Naive thymus-derived CD8-positive, alpha-beta T cell (primary cell): ENCODE measurements around the gene PDLIM4. TPM values are rescaled to one million over a fixed set of nuclear protein-coding genes. Genes with fewer than 3 reads are reported as not detected.

Experiments
- ATAC-seq, 2 donors: fragments of 150-1000 bp; cut with Tn5 transposase in 1 of 2; sonication (Bioruptor Pico), chemical (Tn5 transposase) in 1 of 2; 1 replicate in 1 of 2; 2 replicates in 1 of 2; pipeline ENCODE4 v1.10.0; 2021; ENCODE audit warnings: mild to moderate bottlenecking in 2 of 2, moderate library complexity in 2 of 2
- POLR2A ChIA-PET: fragments of 350-600 bp; sonication (Branson Sonifier 250); formaldehyde crosslinking; loops from one replicate; lab custom pipeline; 2021; ENCODE audit warnings: antibody characterized with exemption; lab: Charles Lee
- DNase-seq, 10 donors: peaks; one replicate each; pipeline versions ENCODE4 v3.0.0 to v3.0.0-alpha.2; 2020 to 2022
- H3K27ac Mint-ChIP-seq, 10 donors: one replicate each; pipeline ENCODE4 v1.8.0; 2020 to 2022; ENCODE audit warnings: mild to moderate bottlenecking in 10 of 10, mixed read lengths in 10 of 10, moderate library complexity in 4 of 10, inconsistent platforms in 1 of 10
- H3K27me3 Mint-ChIP-seq, 5 donors: one replicate each; pipeline ENCODE4 v1.8.0; 2021 to 2022; ENCODE audit warnings: mixed read lengths in 5 of 5
- H3K36me3 Mint-ChIP-seq, 3 donors: one replicate each; pipeline ENCODE4 v1.8.0; 2020 to 2022; ENCODE audit warnings: mixed read lengths in 3 of 3, mild to moderate bottlenecking in 2 of 3, inconsistent platforms in 1 of 3
- H3K4me1 Mint-ChIP-seq, 4 donors: one replicate each; pipeline ENCODE4 v1.8.0; 2021 to 2022; ENCODE audit warnings: mixed read lengths in 4 of 4
- H3K4me3 Mint-ChIP-seq, 10 donors: one replicate each; pipeline ENCODE4 v1.8.0; 2020 to 2022; ENCODE audit warnings: mild to moderate bottlenecking in 10 of 10, mixed read lengths in 10 of 10, moderate library complexity in 6 of 10, inconsistent platforms in 1 of 10
- H3K9me3 Mint-ChIP-seq, 9 donors: one replicate each; pipeline ENCODE4 v1.8.0; 2020 to 2022; ENCODE audit warnings: mixed read lengths in 9 of 9, mild to moderate bottlenecking in 3 of 9, inconsistent platforms in 1 of 9, moderate library complexity in 1 of 9
- polyA plus RNA-seq, 3 donors: library from polyadenylated mRNA; unstranded; fragments of 300-500 nt; fragmentation: Illumina TruSeq; gene quantifications; one replicate each; pipeline ENCODE4 v1.2.3, GENCODE V29; 2021
- total RNA-seq, 8 experiments: library from RNA in 2 of 8; stranded (reverse) in 2 of 8; gene quantifications; one replicate each; pipeline ENCODE4 v1.2.3 and lab custom pipeline; 2021 to 2026

The PDLIM4 gene
- total and polyA plus RNA-seq, 5 experiments from 2014 or later, result not detected

- Mint-ChIP-seq H3K36me3 (no peaks in the 10 kb centered on the region), H3K27ac (no peak overlapping the region), H3K27me3 (peaks cover 0 to 37% (median 18%) of the 10 kb centered on the region in 5 donors), H3K9me3 (no peaks in the 10 kb centered on the region), H3K4me1 (peaks cover 12 to 19% (median 13%) of the 10 kb centered on the region in 4 donors), H3K4me3 (no peak overlapping the region)
- POLR2A ChIA-PET, result interaction anchor here (0.6 kb wide), 1 partner anchor 989 kb away, joined by 4 read pairs; no protein-coding TSS in a partner anchor
- DNase-seq (no peak), ATAC-seq (no peak)
Observed at GRCh38 chr5:132274050-132274792, 16.7 kb downstream of the PDLIM4 start.

- no peak overlapping the region for H3K27ac Mint-ChIP-seq
- H3K27me3 Mint-ChIP-seq, result peaks cover 0 to 37% (median 20%) of the 10 kb centered on the region in 5 donors
- H3K4me3 Mint-ChIP-seq, result peak overlapping the region in 1 of 10 donors; percentile 36
Observed at GRCh38 chr5:132275367-132276220, 18.1 kb downstream of the PDLIM4 start.

DNA sequence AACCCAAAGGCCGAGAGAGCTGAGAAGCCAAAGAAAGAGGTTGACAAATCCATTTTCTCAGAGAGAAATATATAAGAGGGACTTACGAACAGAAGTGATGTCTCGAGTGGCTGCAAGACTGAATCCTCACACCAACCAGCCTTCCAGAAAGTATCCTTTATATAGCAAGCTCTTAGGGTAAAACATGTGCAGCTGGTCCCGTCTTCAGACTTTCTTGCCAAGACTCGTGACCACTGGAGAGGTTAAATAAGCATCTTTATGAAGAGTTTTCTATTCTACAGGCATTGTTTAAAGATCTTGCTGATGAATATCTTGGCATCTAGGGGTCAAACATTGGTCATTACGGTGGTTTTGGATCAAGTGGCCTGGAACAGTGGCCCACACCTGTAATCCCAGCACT, 19.8 kb downstream of the PDLIM4 start:
- Mint-ChIP-seq H3K4me1 (peaks cover 5 to 10% (median 7%) of the 10 kb centered on the region in 4 donors), H3K36me3 (no peaks in the 10 kb centered on the region), H3K4me3 (no peak overlapping the region), H3K27ac (no peak overlapping the region), H3K9me3 (no peaks in the 10 kb centered on the region), H3K27me3 (peaks cover 0 to 36% (median 17%) of the 10 kb centered on the region in 5 donors)
- DNase-seq (no peak), ATAC-seq (no peak)
- POLR2A ChIA-PET, result no interaction called here

More at GRCh38 chr5:132275367-132276220, 18.1 kb downstream of the PDLIM4 start:
- no peaks in the 10 kb centered on the region for H3K9me3 Mint-ChIP-seq
- POLR2A ChIA-PET, result no interaction called here
- ATAC-seq (no peak), DNase-seq (no peak)
- no peaks in the 10 kb centered on the region for H3K36me3 Mint-ChIP-seq
- peaks cover 13 to 19% (median 14%) of the 10 kb centered on the region in 4 donors for H3K4me1 Mint-ChIP-seq

- Mint-ChIP-seq H3K9me3 (no peaks in the 10 kb centered on the region), H3K4me3 (no peak overlapping the region), H3K27me3 (peaks cover 0 to 26% (median 14%) of the 10 kb centered on the region in 5 donors), H3K36me3 (no peaks in the 10 kb centered on the region), H3K27ac (peak overlapping the region in 1 of 10 donors; percentile 23), H3K4me1 (peaks cover 0 to 2% (median under 1%) of the 10 kb centered on the region in 4 donors)
- POLR2A ChIA-PET, result no interaction called here
- DNase-seq (no peak), ATAC-seq (no peak)
Observed at GRCh38 chr5:132277971-132278853, 20.7 kb downstream of the PDLIM4 start.

DNA sequence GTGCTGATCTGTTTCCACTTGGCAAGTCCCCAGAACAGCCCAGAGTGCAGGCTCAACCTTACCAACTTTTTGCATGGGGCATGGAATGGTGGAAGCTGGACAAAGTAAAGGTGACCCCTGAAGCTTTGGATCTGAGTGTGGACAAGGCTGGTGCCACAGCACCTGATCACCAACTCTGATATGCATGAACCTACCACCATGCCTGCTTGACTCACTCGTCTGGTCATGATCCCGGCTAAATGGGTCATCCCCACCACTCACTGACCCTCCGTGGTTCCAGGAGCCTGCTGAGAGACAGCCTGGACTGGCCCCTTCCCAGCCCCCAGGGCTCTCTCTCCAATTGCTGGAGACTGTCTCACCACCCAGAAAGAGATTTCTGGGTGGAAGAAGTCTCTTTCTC, 22.3 kb downstream of the PDLIM4 start:
- ATAC-seq (no peak), DNase-seq (no peak)
- POLR2A ChIA-PET, result no interaction called here
- Mint-ChIP-seq H3K36me3 (no peaks in the 10 kb centered on the region), H3K4me3 (no peak overlapping the region), H3K4me1 (peaks cover 0 to 2% (median 0%) of the 10 kb centered on the region in 4 donors), H3K9me3 (no peaks in the 10 kb centered on the region), H3K27ac (no peak overlapping the region), H3K27me3 (peaks cover 0 to 15% (median 8%) of the 10 kb centered on the region in 5 donors)

DNA sequence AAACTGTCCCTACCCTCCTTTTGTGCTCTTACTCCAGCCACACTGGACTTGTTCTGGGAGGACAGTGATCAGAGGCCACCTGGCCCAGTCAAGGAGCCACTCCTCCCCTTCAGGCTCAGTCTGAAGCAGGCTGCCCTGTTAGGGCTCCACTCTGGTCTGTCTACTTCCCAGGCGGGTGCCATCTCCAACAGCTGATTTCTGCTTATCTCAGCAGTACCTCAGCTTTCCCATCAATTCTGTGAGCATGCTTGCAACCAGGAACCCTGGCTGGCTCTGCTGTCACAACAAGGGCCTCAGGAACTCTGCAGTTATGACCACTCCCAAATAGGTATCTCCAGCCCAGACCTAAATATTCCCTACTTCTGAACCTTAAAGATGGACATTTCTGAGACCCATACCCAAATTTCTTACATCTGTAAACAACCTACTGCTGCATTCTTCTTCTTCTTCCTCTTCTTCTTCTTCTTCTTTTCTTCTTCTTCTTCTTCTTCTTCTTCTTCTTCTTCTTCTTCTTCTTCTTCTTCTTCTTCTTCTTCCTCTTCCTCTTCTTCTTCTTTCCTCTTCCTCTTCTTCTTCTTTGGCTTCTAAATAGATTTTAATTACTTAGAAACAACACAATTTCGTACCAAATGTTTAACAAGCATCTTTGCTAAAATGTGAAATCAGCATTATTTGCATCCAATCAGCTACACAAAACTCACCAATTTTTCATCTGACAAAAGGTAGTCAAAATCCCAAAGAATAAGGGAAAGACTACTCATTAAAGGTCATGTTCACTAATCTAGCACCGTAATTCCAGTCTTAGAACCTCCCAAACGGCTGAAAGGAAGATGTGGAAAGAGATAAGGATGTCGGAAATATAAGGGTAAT, 23.1 kb downstream of the PDLIM4 start:
- Mint-ChIP-seq H3K36me3 (no peaks in the 10 kb centered on the region), H3K4me1 (peaks cover 0 to 2% (median 0%) of the 10 kb centered on the region in 4 donors), H3K27ac (no peak overlapping the region), H3K4me3 (no peak overlapping the region), H3K27me3 (peaks cover 0 to 7% (median 2%) of the 10 kb centered on the region in 5 donors), H3K9me3 (no peaks in the 10 kb centered on the region)
- POLR2A ChIA-PET, result no interaction called here
- no peak for DNase-seq
- no peak for ATAC-seq

DNA sequence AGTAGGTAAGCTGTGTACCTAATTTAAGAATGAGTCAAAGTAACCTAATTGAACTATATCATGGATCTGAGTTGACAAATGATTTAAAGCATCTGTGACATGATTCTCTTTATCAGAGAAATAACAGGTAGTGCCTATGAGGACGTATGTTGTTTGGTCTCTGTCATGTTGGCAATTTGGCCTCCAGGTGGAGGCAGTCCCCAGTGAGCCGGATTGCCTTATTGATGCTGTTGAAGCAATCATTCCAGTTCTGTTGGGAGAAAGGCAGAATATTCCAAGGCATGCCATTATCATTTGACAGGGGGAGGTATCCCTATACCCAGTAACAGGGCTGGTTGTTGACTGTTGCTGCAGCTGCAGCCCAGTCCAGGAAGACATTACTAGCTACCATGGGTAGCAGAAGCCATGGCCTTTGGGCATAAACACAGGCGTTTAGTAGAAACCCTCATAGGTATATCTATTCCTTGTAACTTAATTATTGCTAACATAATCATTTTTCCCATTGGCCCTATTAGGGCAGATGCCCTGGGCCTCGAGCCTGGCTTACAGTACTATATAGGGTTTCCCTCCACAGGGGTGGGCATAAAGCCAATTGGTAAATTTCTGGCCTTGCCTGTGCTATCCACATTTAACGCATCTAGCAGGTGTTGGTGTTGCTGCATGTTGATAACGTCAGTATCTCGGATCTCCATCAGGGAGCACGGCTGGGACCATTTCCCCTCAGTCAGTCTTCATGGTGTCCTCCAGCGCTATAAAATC, 24.5 kb downstream of the PDLIM4 start:
- no peak for ATAC-seq
- Mint-ChIP-seq H3K27ac (no peak overlapping the region), H3K4me3 (no peak overlapping the region), H3K4me1 (peaks cover 0 to 2% (median 0%) of the 10 kb centered on the region in 4 donors), H3K9me3 (no peaks in the 10 kb centered on the region), H3K27me3 (peaks cover 0 to 5% (median 0%) of the 10 kb centered on the region in 5 donors), H3K36me3 (no peaks in the 10 kb centered on the region)
- POLR2A ChIA-PET, result no interaction called here
- no peak for DNase-seq

DNA sequence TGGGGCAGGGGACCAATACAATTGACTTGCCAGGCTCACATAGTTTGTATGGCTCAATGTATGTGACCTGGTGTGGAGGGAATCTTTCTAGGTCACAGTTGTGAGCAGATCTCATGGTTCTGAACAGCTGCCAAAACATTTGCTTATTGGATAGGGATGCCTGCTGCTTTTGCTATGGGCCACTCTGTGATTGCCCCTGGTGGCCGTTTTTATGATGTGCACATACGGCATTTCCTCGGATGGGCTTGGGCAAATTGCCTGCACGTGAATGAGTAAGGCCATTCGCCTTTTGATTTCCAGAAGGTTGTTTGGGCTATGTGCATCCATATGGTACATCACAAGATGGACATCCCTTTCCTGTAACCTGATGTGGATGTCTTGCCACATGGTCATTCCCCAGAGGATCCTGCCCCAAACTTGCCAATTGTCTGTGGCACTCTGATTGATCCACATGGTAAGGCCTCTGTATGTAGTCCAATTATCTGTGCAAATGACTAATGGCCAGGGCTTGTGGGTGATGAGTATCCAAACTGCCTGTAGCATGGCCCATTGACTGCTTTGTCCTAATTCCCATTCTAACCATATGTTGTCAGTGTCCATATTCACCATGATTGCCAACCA, 26.0 kb downstream of the PDLIM4 start:
- POLR2A ChIA-PET, result no interaction called here
- H3K4me3 Mint-ChIP-seq, result no peak overlapping the region
- H3K36me3 Mint-ChIP-seq, result no peaks in the 10 kb centered on the region
- no peaks in the 10 kb centered on the region for H3K9me3 Mint-ChIP-seq
- H3K27me3 Mint-ChIP-seq, result peaks cover 0 to 8% (median 6%) of the 10 kb centered on the region in 5 donors
- no peak for ATAC-seq
- no peak overlapping the region for H3K27ac Mint-ChIP-seq
- DNase-seq, result no peak
- peaks cover 0 to 2% (median 0%) of the 10 kb centered on the region in 4 donors for H3K4me1 Mint-ChIP-seq

- no peaks in the 10 kb centered on the region for H3K9me3 Mint-ChIP-seq
- no peak for ATAC-seq
- H3K27me3 Mint-ChIP-seq, result peaks cover 2 to 16% (median 10%) of the 10 kb centered on the region in 5 donors
- DNase-seq, result no peak
- POLR2A ChIA-PET, result no interaction called here
- peaks cover 0 to 18% (median 7%) of the 10 kb centered on the region in 4 donors for H3K4me1 Mint-ChIP-seq
- peak overlapping the region in 1 of 10 donors; percentile 37 for H3K27ac Mint-ChIP-seq
- H3K4me3 Mint-ChIP-seq, result peak overlapping the region in 1 of 10 donors; percentile 77
- H3K36me3 Mint-ChIP-seq, result no peaks in the 10 kb centered on the region
Observed at GRCh38 chr5:132289097-132289496, 31.6 kb downstream of the PDLIM4 start.

- peaks cover 8 to 34% (median 19%) of the 10 kb centered on the region in 4 donors for H3K4me1 Mint-ChIP-seq
- no peak overlapping the region for H3K27ac Mint-ChIP-seq
- peaks cover 2 to 25% (median 14%) of the 10 kb centered on the region in 5 donors for H3K27me3 Mint-ChIP-seq
Observed at GRCh38 chr5:132291026-132291425, 33.5 kb downstream of the PDLIM4 start.

More at GRCh38 chr5:132291026-132291425, 33.5 kb downstream of the PDLIM4 start:
- POLR2A ChIA-PET, result no interaction called here
- no peak for ATAC-seq
- Mint-ChIP-seq H3K4me3 (no peak overlapping the region), H3K36me3 (no peaks in the 10 kb centered on the region), H3K9me3 (no peaks in the 10 kb centered on the region)
- no peak for DNase-seq
